HG03039 (cell line): ENCODE data around the gene CPE.
"Not testable (repeated sequence)": the region's sequence is repeated elsewhere in the genome, so short reads cannot be mapped to it uniquely, and the experiment has no call there.

Experiments
- ATAC-seq: cut with Tn5 transposase; IDR thresholded peaks from one replicate; pipeline ENCODE4 v1.9.1; 2021; ENCODE audit warnings: mild to moderate bottlenecking, moderate library complexity; ENCODE audit not compliant: unreplicated experiment

CPE gene

GRCh38 chr4:165458471-165458870 is 79.7 kb downstream of the CPE start:
- no peak for ATAC-seq

GRCh38 chr4:165461159-165461821 is 82.5 kb downstream of the CPE start:
- ATAC-seq, result no peak

- no peak for ATAC-seq
Measured at GRCh38 chr4:165462009-165462408, 83.2 kb downstream of the CPE start.

GRCh38 chr4:165464376-165464775 is 85.6 kb downstream of the CPE start:
- no peak for ATAC-seq

GRCh38 chr4:165464813-165465381 is 86.1 kb downstream of the CPE start:
- peak; percentile 67 for ATAC-seq

GRCh38 chr4:165470009-165470408 is 91.2 kb downstream of the CPE start:
- no peak for ATAC-seq

- ATAC-seq, result no peak
Measured at GRCh38 chr4:165472943-165473676, 94.3 kb downstream of the CPE start.

- no peak for ATAC-seq
Measured at GRCh38 chr4:165474784-165475705, 96.2 kb downstream of the CPE start.

- ATAC-seq, result no peak
Measured at GRCh38 chr4:165475706-165476070, 96.9 kb downstream of the CPE start.

- ATAC-seq, result no peak
Measured at GRCh38 chr4:165476214-165477098, 97.6 kb downstream of the CPE start.

- no peak for ATAC-seq
Measured at GRCh38 chr4:165477799-165478198, 99.0 kb downstream of the CPE start.

- no peak for ATAC-seq
Measured at GRCh38 chr4:165478260-165478659, 99.5 kb downstream of the CPE start.

- ATAC-seq, result no peak
Measured at GRCh38 chr4:165481053-165481835, 102.4 kb downstream of the CPE start.

- no peak for ATAC-seq
Measured at GRCh38 chr4:165489786-165490185, 111.0 kb downstream of the CPE start.

- not testable (repeated sequence) for ATAC-seq
Measured at GRCh38 chr4:165492583-165492982, 113.8 kb downstream of the CPE start.

GRCh38 chr4:165493359-165493758 is 114.6 kb downstream of the CPE start:
- peak; percentile 88 for ATAC-seq

- peak; percentile 63 for ATAC-seq
Measured at GRCh38 chr4:165502916-165503907, 124.4 kb downstream of the CPE start.

- no peak for ATAC-seq
Measured at GRCh38 chr4:165504184-165504583, 125.4 kb downstream of the CPE start.
